Osteocyte (in vitro differentiated cells): ENCODE data around the gene NEK7. TPM values are rescaled to one million over a fixed set of nuclear protein-coding genes. Genes with fewer than 3 reads are reported as not detected.

ENCODE experiments used
- DNase-seq: peaks from one replicate; pipeline ENCODE4 v3.0.0; 2021; ENCODE audit warnings: mixed read lengths; ENCODE audit not compliant: unreplicated experiment; ENCODE audit errors: extremely low spot score
- H3K27ac Mint-ChIP-seq: one replicate; pipeline ENCODE4 v1.8.0; 2021; ENCODE audit warnings: mild to moderate bottlenecking, mixed read lengths; ENCODE audit not compliant: unreplicated experiment
- H3K27me3 Mint-ChIP-seq: one replicate; pipeline ENCODE4 v1.8.0; 2021; ENCODE audit warnings: mixed read lengths; ENCODE audit not compliant: unreplicated experiment
- H3K36me3 Mint-ChIP-seq: one replicate; pipeline ENCODE4 v1.8.0; 2021; ENCODE audit warnings: mixed read lengths; ENCODE audit not compliant: unreplicated experiment
- H3K4me1 Mint-ChIP-seq: one replicate; pipeline ENCODE4 v1.8.0; 2021; ENCODE audit warnings: mixed read lengths; ENCODE audit not compliant: unreplicated experiment
- H3K4me3 Mint-ChIP-seq: one replicate; pipeline ENCODE4 v1.8.0; 2021; ENCODE audit warnings: mild to moderate bottlenecking, moderate library complexity, mixed read lengths; ENCODE audit not compliant: unreplicated experiment
- H3K9me3 Mint-ChIP-seq: one replicate; pipeline ENCODE4 v1.8.0; 2021; ENCODE audit warnings: mixed read lengths; ENCODE audit not compliant: unreplicated experiment
- total RNA-seq: library from RNA; stranded (reverse); gene quantifications from 2 replicates; pipeline ENCODE4 v1.2.1, GENCODE V29; 2021
- TF ChIP-seq, protein P1 (sequence below): fragments of 200-600 bp; sonication (generic); IDR thresholded peaks from 2 replicates; pipeline ENCODE4 v1.5.0; 2021; ENCODE audit warnings: antibody characterized with exemption, mild to moderate bottlenecking, moderate library complexity

NEK7 gene
- total RNA-seq, 1 donor from 2014 or later = 61.6 TPM

DNA sequence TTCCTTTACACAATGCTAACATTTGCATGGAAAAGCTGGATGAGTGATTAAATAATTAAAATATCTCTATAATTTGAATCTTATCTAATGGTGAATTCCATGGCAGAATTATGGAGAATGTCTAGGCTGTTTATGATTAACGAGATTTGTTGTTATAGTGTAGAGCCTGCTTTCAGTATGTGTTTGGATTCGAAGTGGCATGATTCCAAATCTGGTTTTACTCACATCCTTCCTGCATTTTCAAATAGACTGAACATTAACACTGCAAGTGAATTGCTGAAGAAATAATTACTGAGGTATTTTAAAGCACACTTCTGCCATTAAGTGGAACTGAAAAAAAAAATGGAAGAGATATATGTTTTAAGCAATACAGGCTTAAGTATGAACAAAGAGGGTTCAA lies 5.1 kb upstream of the NEK7 start:
- DNase-seq = no peak
- H3K4me3 Mint-ChIP-seq = no peak overlapping the region
- H3K36me3 Mint-ChIP-seq = no peaks in the 10 kb centered on the region
- H3K27ac Mint-ChIP-seq = no peak overlapping the region
- no peaks in the 10 kb centered on the region for H3K27me3 Mint-ChIP-seq
- TF ChIP-seq, protein P1, sequence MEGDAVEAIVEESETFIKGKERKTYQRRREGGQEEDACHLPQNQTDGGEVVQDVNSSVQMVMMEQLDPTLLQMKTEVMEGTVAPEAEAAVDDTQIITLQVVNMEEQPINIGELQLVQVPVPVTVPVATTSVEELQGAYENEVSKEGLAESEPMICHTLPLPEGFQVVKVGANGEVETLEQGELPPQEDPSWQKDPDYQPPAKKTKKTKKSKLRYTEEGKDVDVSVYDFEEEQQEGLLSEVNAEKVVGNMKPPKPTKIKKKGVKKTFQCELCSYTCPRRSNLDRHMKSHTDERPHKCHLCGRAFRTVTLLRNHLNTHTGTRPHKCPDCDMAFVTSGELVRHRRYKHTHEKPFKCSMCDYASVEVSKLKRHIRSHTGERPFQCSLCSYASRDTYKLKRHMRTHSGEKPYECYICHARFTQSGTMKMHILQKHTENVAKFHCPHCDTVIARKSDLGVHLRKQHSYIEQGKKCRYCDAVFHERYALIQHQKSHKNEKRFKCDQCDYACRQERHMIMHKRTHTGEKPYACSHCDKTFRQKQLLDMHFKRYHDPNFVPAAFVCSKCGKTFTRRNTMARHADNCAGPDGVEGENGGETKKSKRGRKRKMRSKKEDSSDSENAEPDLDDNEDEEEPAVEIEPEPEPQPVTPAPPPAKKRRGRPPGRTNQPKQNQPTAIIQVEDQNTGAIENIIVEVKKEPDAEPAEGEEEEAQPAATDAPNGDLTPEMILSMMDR = no peak
- peaks cover 37% of the 10 kb centered on the region for H3K4me1 Mint-ChIP-seq
- H3K9me3 Mint-ChIP-seq = no peaks in the 10 kb centered on the region

DNA sequence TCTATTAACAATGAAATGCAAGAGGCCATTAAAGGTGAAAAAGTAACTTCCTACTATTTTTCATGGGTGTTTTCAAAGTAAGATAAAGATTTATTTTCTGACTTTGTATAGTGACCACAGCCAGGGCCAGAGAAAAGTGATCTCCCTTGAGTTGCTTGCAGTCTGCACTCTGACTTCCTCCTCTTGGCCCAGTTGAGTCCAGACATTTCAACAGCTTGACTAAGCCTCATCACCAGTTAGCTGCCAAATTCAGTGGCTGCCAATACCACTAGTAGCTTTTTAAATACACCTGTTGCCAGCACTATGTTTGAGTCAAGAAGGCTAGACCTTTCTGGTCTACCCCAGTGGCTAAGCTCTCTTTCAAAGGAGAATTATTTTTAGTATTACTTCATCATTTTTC lies 3.7 kb upstream of the NEK7 start:
- H3K36me3 Mint-ChIP-seq = no peaks in the 10 kb centered on the region
- H3K27me3 Mint-ChIP-seq = no peaks in the 10 kb centered on the region
- TF ChIP-seq, protein P1 = no peak
- no peak for DNase-seq
- peaks cover 39% of the 10 kb centered on the region for H3K4me1 Mint-ChIP-seq
- peak overlapping the region; percentile 59 for H3K27ac Mint-ChIP-seq
- H3K4me3 Mint-ChIP-seq = no peak overlapping the region
- no peaks in the 10 kb centered on the region for H3K9me3 Mint-ChIP-seq

DNA sequence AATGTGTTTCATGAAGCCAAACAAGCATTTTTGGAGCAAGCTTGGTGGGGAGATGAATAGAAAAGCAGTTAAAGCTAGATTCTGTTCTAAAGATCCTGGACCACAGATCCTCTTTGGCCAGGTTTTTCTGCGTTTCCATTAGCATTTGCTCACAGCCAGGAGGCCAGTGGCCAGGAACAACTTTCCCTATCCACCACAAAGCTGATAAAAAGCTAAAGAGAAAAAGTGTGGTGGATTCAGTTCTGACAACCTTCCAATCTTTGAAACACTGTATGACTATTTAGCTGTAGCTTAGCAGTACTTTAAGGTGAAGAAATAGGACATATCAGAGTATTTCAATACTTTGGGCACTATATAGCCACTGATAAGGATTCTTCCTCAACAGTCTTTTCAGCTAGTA lies 3.0 kb upstream of the NEK7 start:
- Mint-ChIP-seq H3K27me3 (no peaks in the 10 kb centered on the region), H3K4me1 (peaks cover 39% of the 10 kb centered on the region), H3K9me3 (no peaks in the 10 kb centered on the region), H3K4me3 (no peak overlapping the region), H3K36me3 (no peaks in the 10 kb centered on the region), H3K27ac (peak overlapping the region; percentile 59)
- DNase-seq = no peak
- TF ChIP-seq, protein P1 = no peak

DNA sequence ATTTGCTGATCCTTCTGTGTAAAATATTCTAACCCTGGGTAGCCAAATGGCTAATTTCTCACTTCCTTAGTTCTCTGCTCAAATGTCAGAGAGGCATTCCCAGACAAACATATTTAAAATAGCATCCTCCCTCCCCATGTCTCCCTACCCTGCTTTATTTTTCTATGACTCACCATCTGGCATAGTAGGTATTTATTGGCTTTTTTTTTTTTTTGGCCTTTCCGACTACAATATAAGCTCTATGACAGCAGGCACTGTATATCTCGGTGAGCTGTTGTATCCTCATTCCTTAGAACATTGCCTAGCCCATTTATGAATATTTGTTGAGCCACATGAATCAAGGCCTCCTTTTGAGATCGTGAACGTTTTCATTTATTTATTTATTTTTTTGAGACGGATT lies 1.5 kb upstream of the NEK7 start:
- TF ChIP-seq, protein P1 = no peak
- DNase-seq = no peak
- Mint-ChIP-seq H3K27me3 (no peaks in the 10 kb centered on the region), H3K9me3 (no peaks in the 10 kb centered on the region), H3K27ac (peak overlapping the region; percentile 72), H3K36me3 (no peaks in the 10 kb centered on the region), H3K4me3 (peak overlapping the region; percentile 79), H3K4me1 (peaks cover 49% of the 10 kb centered on the region)

DNA sequence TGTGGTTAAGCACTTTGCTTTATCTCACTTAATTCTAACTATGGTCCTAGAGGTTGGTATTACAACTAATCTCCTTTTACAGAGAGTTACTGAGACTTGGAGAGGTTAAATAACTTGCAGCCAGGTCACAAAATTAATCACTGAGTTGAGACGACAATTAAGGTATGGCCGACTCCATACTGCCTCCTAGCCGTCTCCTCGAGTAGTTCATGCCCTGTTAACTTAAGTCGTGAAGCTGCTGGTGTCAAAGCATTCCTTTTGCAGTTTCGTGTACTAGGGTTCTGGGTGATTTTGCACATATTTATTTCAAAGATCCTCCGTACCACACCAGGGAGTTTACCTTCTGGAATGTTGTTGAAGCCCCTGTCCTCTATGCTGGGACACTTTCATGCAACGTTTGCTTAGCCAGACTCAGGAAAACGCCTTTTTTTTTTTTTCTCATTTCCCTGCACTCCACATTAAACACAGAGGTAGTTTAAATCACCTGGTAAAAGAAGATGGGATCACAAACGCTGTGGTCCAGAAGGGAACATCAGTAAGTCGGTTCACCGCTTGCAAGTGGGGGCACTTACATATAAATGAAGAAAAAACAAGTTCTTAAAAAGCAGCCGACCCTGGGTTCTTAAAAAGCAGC lies 570 bp upstream of the NEK7 start:
- Mint-ChIP-seq H3K27me3 (no peaks in the 10 kb centered on the region), H3K4me3 (peak overlapping the region; percentile 79), H3K36me3 (no peaks in the 10 kb centered on the region), H3K9me3 (no peaks in the 10 kb centered on the region), H3K27ac (peak overlapping the region; percentile 72), H3K4me1 (peaks cover 59% of the 10 kb centered on the region)
- no peak for DNase-seq
- TF ChIP-seq, protein P1 = peak; percentile 72
